Activated CD4-positive, alpha-beta T cell treated with anti-CD3 and anti-CD28 coated beads for 36 hours (primary cell): ENCODE measurements around the gene MUC20. TPM values are rescaled to one million over a fixed set of nuclear protein-coding genes. Genes with fewer than 3 reads are reported as not detected.
"Not testable (repeated sequence)": the region's sequence is repeated elsewhere in the genome, so short reads cannot be mapped to it uniquely, and the experiment has no call there.

Source experiments
- ATAC-seq: fragments of 200-7000 bp; cut with Tn5 transposase; one replicate; pipeline ENCODE4 v1.10.0; 2021; ENCODE audit warnings: mild to moderate bottlenecking, moderate library complexity
- CTCF ChIA-PET: fragments of 350-600 bp; sonication (Branson Sonifier 250); formaldehyde crosslinking; loops from one replicate; lab custom pipeline; 2021; ENCODE audit warnings: antibody characterized with exemption; lab: Charles Lee
- POLR2A ChIA-PET: fragments of 350-600 bp; sonication (Branson Sonifier 250); formaldehyde crosslinking; loops from one replicate; lab custom pipeline; 2021; ENCODE audit warnings: antibody characterized with exemption, inconsistent platforms; lab: Charles Lee
- DNase-seq: peaks from one replicate; pipeline ENCODE4 v3.0.0-alpha.2; 2020
- H3K27ac Mint-ChIP-seq: one replicate; pipeline ENCODE4 v1.8.0; 2021; ENCODE audit warnings: mixed read lengths
- H3K27me3 Mint-ChIP-seq: one replicate; pipeline ENCODE4 v1.8.0; 2021; ENCODE audit warnings: mixed read lengths
- H3K36me3 Mint-ChIP-seq: one replicate; pipeline ENCODE4 v1.8.0; 2021; ENCODE audit warnings: low read depth, mixed read lengths
- H3K4me1 Mint-ChIP-seq: one replicate; pipeline ENCODE4 v1.8.0; 2021; ENCODE audit warnings: mixed read lengths
- H3K4me3 Mint-ChIP-seq: one replicate; pipeline ENCODE4 v1.8.0; 2021; ENCODE audit warnings: mild to moderate bottlenecking, moderate library complexity, mixed read lengths
- H3K9me3 Mint-ChIP-seq: one replicate; pipeline ENCODE4 v1.8.0; 2021; ENCODE audit warnings: low read depth, mixed read lengths
- intact Hi-C, 2 experiments: fragments of 100-400 bp; cut with DNase I in 1 of 2; cut with micrococcal nuclease in 1 of 2; formaldehyde crosslinking; loops; one replicate each; pipeline versions ENCODE4 v1.14.2 to v1.15.1; 2022 to 2024; cut with DNase I, micrococcal nuclease
- total RNA-seq, 2 experiments: library from RNA; stranded (reverse); gene quantifications; one replicate each; pipeline ENCODE4 v1.2.3, GENCODE V29; 2021

MUC20 gene
- total RNA-seq, 2 experiments from 2014 or later: 0.30 to 0.54 TPM

DNA sequence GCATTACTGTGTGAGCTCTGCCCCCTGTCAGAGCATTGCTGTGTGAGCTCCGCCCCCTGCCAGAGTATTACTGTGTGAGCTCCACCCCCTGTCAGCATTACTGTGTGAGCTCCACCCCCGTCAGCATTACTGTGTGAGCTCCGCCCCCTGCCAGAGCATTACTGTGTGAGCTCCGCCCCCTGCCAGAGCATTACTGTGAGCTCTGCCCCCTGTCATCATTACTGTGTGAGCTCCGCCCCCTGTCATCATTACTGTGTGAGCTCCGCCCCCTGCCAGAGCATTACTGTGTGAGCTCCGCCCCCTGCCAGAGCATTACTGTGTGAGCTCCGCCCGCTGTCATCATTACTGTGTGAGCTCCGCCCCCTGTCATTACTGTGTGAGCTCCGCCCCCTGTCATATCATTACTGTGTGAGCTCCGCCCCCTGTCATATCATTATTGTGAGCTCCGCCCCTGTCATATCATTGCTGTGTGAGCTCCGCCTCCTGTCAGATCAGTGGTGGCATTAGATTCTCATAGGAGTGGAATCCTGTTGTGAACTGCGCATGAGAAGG lies 33.5 kb upstream of the MUC20 start:
- peak; percentile 71 for ATAC-seq
- peaks cover 15% of the 10 kb centered on the region for H3K4me1 Mint-ChIP-seq
- H3K9me3 Mint-ChIP-seq, H3K27ac Mint-ChIP-seq, POLR2A ChIA-PET, H3K27me3 Mint-ChIP-seq, H3K4me3 Mint-ChIP-seq, CTCF ChIA-PET: not testable (repeated sequence)
- H3K36me3 Mint-ChIP-seq: peaks cover 41% of the 10 kb centered on the region
- peak; percentile 73 for DNase-seq
- intact Hi-C loops: loop anchor here in 1 of 2 experiments (2.0 kb wide), 1 partner anchor 520 kb away; no protein-coding TSS in a partner anchor

DNA sequence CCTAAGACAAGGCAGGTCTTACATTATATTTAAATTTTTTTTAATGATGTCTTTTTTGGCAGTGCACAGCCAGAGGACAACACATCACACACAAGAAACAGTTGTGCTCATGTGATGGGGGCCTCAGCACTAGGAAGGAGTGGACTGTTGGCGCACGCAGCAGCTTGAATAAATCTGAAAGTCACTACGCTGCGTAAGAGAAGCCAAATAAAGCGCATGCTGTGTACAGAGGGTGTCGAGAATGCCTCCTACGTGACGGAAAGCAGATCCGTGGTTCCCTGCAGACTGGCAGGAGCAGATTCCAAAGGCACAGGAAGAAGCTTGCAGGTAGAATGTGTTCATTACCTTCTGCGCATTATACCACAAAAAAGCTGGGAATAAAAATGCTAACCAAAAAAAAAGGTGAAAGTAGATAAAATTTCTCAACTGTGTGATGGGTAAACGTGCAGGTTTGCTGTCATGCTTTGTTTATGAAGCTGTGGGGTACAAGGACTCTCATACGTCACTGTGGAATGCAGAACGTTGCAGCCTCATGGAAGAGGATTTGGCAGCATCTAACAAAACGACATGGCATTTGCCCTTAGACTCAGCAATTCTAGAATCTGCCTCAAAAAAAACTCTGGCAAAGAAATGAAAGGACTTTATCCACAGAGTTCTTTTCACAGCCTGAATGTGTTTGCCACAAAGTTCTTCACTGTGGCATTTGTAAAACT lies 32.2 kb upstream of the MUC20 start:
- H3K27ac Mint-ChIP-seq, H3K9me3 Mint-ChIP-seq, H3K4me3 Mint-ChIP-seq, DNase-seq, ATAC-seq, POLR2A ChIA-PET, intact Hi-C loops, H3K27me3 Mint-ChIP-seq, CTCF ChIA-PET: not testable (repeated sequence)
- H3K36me3 Mint-ChIP-seq: peaks cover 46% of the 10 kb centered on the region
- H3K4me1 Mint-ChIP-seq: peaks cover 18% of the 10 kb centered on the region

GRCh38 chr3:195689184-195690070 lies 31.4 kb upstream of the MUC20 start:
- intact Hi-C loops, H3K9me3 Mint-ChIP-seq, H3K4me3 Mint-ChIP-seq, DNase-seq, CTCF ChIA-PET, POLR2A ChIA-PET, H3K27me3 Mint-ChIP-seq, H3K27ac Mint-ChIP-seq, ATAC-seq: not testable (repeated sequence)
- H3K4me1 Mint-ChIP-seq: peaks cover 18% of the 10 kb centered on the region
- H3K36me3 Mint-ChIP-seq: peaks cover 44% of the 10 kb centered on the region

- POLR2A ChIA-PET: interaction anchor here (0.6 kb wide), 1 partner anchor 25 kb away, joined by 3 read pairs; no protein-coding TSS in a partner anchor
These were observed 29.8 kb upstream of the MUC20 start for GRCh38 chr3:195690951-195691350.

DNA sequence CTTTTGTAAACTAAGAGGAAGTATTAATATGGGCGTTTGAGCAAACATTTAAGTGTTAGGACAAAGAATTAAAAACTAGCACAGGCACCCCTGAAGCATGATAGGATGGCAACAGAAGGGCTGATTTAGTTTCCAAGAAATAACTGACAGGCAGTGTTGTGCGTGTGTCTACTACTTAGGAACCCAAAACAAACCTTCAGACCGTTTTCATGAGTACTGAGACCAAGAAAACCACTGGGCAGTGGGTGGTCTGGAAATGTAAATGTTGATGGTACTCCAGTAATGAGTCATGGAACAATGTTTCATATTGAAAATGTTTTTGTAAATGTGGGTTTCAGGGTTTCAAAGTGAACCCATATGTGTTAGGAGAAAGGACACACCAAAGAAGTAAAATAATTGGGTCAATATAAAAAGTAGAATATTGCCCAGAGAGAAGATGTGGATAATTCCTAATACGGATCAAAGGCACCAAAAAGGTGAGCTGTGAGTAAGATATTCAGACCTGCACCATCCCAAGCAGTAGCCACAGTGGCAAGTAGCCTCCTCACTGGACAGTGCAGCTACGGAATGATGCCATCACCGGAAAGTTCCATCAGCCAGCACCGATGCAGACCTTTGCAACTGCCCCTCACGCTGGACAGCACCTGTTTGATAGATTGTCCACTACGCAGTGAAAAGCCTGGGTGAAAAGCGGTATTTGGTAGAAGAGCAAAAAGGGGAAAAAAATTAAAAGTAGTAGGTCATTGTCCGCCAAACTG lies 29.0 kb upstream of the MUC20 start:
- POLR2A ChIA-PET: interaction anchor here (0.6 kb wide), 1 partner anchor 25 kb away, joined by 3 read pairs; no protein-coding TSS in a partner anchor
- H3K27ac Mint-ChIP-seq: peak overlapping the region; percentile 63
- ATAC-seq: peak; percentile 39
- intact Hi-C loops, H3K4me3 Mint-ChIP-seq, H3K27me3 Mint-ChIP-seq, CTCF ChIA-PET, H3K9me3 Mint-ChIP-seq, DNase-seq: not testable (repeated sequence)
- H3K36me3 Mint-ChIP-seq: peaks cover 37% of the 10 kb centered on the region
- peaks cover 18% of the 10 kb centered on the region for H3K4me1 Mint-ChIP-seq

More at GRCh38 chr3:195690951-195691350, 29.8 kb upstream of the MUC20 start:
- Mint-ChIP-seq H3K4me3 (no peak overlapping the region), H3K4me1 (peaks cover 18% of the 10 kb centered on the region), H3K9me3 (no peaks in the 10 kb centered on the region), H3K27ac (peak overlapping the region; percentile 74), H3K36me3 (peaks cover 40% of the 10 kb centered on the region), H3K27me3 (no peaks in the 10 kb centered on the region)
- ATAC-seq (no peak), DNase-seq (no peak)
- intact Hi-C loops: no loop called here
- CTCF ChIA-PET: no interaction called here

DNA sequence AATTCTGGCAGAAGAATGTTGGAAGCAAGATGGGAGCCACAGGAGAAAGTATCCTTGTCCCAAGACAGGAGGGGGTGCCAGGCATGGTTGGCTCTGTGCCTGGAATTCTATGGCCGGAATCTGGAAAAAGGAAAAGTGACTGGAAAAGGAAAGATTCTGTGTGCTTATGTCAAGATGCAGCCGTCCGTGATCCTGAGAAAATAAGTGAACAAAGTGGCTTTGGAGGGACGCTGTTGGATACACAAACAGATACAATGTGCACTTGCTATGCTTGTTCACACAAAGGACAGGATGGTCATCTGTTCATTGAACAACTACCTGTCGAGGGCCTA lies 28.5 kb upstream of the MUC20 start:
- H3K4me1 Mint-ChIP-seq: peaks cover 18% of the 10 kb centered on the region
- intact Hi-C loops: no loop called here
- no peak overlapping the region for H3K4me3 Mint-ChIP-seq
- peaks cover 35% of the 10 kb centered on the region for H3K36me3 Mint-ChIP-seq
- ChIA-PET POLR2A (interaction anchor here (0.7 kb wide), 1 partner anchor 12 kb away, joined by 3 read pairs; no protein-coding TSS in a partner anchor), CTCF (no interaction called here)
- ATAC-seq (no peak), DNase-seq (no peak)
- H3K27me3 Mint-ChIP-seq: no peaks in the 10 kb centered on the region
- H3K9me3 Mint-ChIP-seq: no peaks in the 10 kb centered on the region
- peak overlapping the region; percentile 63 for H3K27ac Mint-ChIP-seq

DNA sequence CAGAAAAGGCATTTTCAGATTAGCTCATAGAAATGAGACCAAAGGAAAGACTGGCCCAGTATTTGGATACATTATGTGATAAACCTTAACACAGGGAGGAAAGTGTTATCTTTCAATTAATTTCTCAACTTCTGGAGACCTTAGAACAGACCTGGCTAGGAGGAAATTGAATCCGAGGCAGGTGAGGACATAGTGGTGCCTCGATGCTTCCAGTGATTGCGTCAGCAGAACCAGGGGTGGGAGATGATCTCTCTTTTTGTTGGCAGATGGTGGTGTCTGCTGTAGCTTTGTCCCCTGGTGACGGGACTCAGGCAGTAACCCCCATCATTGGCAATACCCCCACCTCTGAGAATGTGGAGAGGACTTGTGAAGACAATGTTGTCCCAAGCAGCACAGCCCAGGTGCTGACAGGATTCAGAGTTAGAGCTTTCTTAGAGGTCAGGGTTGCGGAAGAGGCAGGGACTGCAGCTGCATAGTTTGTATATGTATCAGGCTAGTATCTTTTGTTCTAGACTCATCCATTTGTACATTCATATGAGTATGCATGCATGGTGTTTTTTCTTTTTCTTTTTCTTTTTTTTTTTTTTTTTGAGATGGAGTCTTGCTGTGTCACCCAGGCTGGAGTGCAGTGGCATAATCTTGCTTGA lies 27.9 kb upstream of the MUC20 start:
- Mint-ChIP-seq H3K4me3 (no peak overlapping the region), H3K27me3 (no peaks in the 10 kb centered on the region), H3K27ac (peak overlapping the region; percentile 40), H3K36me3 (peaks cover 32% of the 10 kb centered on the region), H3K9me3 (no peaks in the 10 kb centered on the region), H3K4me1 (peaks cover 18% of the 10 kb centered on the region)
- ChIA-PET POLR2A (interaction anchor here (0.7 kb wide), 1 partner anchor 12 kb away, joined by 3 read pairs; no protein-coding TSS in a partner anchor), CTCF (no interaction called here)
- DNase-seq: no peak
- intact Hi-C loops: no loop called here
- no peak for ATAC-seq

DNA sequence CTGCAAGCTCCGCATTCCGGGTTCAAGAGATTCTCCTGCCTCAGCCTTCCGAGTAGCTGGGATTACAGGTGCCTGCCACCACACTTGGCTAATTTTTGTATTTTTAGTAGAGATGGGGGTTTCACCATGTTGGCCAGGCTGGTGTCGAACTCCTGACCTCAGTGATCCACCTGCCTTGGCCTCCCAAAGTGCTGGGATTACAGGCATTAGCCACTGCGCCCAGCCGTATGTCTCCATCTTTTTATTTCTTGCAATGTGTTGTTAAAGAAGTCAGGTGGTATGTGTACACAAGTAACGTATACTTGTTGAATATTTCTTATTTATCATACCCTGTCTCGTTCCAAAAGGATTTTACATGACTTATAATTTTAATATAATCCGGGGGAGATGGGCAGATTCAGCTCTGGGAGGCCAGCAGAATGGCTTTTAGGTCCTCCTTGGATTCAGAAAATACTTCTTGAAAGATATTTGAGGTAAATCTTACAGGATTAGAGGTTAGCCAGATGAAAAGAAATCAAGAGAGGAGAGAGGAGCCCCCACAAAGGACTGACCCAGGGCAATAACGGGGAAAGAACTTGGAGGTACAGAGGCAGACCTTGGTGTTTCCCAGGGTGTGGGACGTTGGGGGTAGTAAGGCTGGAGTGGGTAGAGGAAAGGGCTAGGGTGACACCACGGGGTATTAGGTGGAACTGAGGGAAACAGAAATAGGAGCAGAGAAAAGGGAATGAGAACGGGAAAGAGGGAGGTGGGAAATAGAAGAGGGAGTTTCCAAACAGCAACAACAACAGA lies 27.2 kb upstream of the MUC20 start:
- H3K9me3 Mint-ChIP-seq: no peaks in the 10 kb centered on the region
- ChIA-PET CTCF (no interaction called here), POLR2A (no interaction called here)
- no peaks in the 10 kb centered on the region for H3K27me3 Mint-ChIP-seq
- ATAC-seq (no peak), DNase-seq (no peak)
- no peak overlapping the region for H3K27ac Mint-ChIP-seq
- H3K36me3 Mint-ChIP-seq: peaks cover 32% of the 10 kb centered on the region
- intact Hi-C loops: no loop called here
- no peak overlapping the region for H3K4me3 Mint-ChIP-seq
- H3K4me1 Mint-ChIP-seq: peaks cover 18% of the 10 kb centered on the region

DNA sequence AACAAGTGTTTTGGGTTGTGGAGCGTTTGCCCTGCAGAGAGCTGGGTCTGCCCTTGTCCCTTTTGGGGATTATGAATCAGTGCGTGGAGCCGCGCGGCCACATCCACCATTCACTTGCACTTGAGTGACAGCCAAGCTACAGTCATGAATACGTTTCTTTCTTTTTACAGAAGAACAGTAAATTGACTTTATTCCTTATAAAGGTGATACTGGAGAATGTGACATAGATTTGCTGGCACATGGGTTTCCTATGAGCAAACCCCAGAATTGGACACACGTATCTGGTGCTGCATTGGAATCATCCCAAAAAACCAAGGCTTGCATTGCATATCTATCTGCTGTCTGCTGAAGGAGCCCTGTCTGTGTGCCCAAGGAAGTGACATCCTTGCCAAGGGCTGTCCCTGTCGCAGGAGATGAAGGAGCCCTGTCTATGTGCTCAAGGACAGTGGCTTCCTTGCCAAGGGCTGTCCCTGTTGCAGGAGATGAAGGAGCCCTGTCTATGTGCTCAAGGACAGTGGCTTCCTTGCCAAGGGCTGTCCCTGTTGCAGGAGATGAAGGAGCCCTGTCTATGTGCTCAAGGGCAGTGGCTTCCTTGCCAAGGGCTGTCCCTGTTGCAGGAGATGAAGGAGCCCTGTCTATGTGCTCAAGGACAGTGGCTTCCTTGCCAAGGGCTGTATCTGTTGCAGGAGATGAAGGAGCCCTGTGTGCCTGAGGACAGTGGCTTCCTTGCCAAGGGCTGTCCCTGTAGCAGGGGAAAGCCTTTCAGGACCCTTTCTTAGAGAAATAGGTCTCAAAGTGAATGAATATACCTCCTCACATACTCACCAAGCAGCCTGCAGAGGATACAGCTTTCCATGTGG lies 26.3 kb upstream of the MUC20 start:
- DNase-seq, H3K4me3 Mint-ChIP-seq, H3K9me3 Mint-ChIP-seq, H3K27me3 Mint-ChIP-seq, intact Hi-C loops, H3K27ac Mint-ChIP-seq, ATAC-seq, POLR2A ChIA-PET, CTCF ChIA-PET: not testable (repeated sequence)
- H3K4me1 Mint-ChIP-seq: peaks cover 18% of the 10 kb centered on the region
- H3K36me3 Mint-ChIP-seq: peaks cover 29% of the 10 kb centered on the region
